ENCODE data around the gene NLRP8.

NLRP8 gene

GRCh38 chr19:55930996-55931515, 16.6 kb upstream of the NLRP8 start:
- H4K20me1 ChIP-seq (ENCODE audit: insufficient read depth, low read length): no peaks in the 10 kb centered on the region
- no peaks in the 10 kb centered on the region for H3K9me3 ChIP-seq (ENCODE audit: insufficient read depth, low read length)
- TF ChIP-seq CTCF (IDR thresholded peaks at IDR 0.05; ENCODE audit: low read depth, low read length) (no peak), EZH2phosphoT487 (IDR thresholded peaks at IDR 0.05; ENCODE audit: low read depth) (no peak)
- H3K79me2 ChIP-seq (ENCODE audit: low read length): no peaks in the 10 kb centered on the region
- H3K27me3 ChIP-seq (ENCODE audit: low read depth, low read length): no peaks in the 10 kb centered on the region
- H3K4me1 ChIP-seq (ENCODE audit: low read length): peaks cover 5% of the 10 kb centered on the region
- no peak overlapping the region for H3K9ac ChIP-seq (ENCODE audit: low read length)
- peak overlapping the region; percentile 54 for H3K4me2 ChIP-seq (ENCODE audit: low read length)
- H3K4me3 ChIP-seq (ENCODE audit: low read length): peak overlapping the region; percentile 22; the same call in 1 of the 2 replicates
- H3K36me3 ChIP-seq (replicated peaks; ENCODE audit: low read depth, low read length): no peaks in the 10 kb centered on the region
- H3K27ac ChIP-seq (ENCODE audit: low read length): peak overlapping the region; percentile 11; the same call in 1 of the 2 replicates
- no peak overlapping the region for H2AFZ ChIP-seq (ENCODE audit: low read depth, low read length)

- Histone ChIP-seq H3K79me2 (ENCODE audit: low read length) (no peaks in the 10 kb centered on the region), H2AFZ (ENCODE audit: low read depth, low read length) (no peak within 1 kb of the TSS), H3K4me1 (ENCODE audit: low read length) (peaks cover 5% of the 10 kb centered on the region), H3K9me3 (ENCODE audit: insufficient read depth, low read length) (no peaks in the 10 kb centered on the region), H3K36me3 (replicated peaks; ENCODE audit: low read depth, low read length) (no peaks in the 10 kb centered on the region), H3K27me3 (ENCODE audit: low read depth, low read length) (no peaks in the 10 kb centered on the region), H4K20me1 (ENCODE audit: insufficient read depth, low read length) (no peaks in the 10 kb centered on the region), H3K4me2 (ENCODE audit: low read length) (peak within 1 kb of the TSS; percentile 54), H3K4me3 (ENCODE audit: low read length) (peak within 1 kb of the TSS; percentile 22; the same call in 1 of the 2 replicates), H3K27ac (ENCODE audit: low read length) (peak within 1 kb of the TSS; percentile 11; the same call in 1 of the 2 replicates), H3K9ac (ENCODE audit: low read length) (no peak within 1 kb of the TSS)
- no peak for TF ChIP-seq EZH2phosphoT487 (IDR thresholded peaks at IDR 0.05; ENCODE audit: low read depth)
- no peak for TF ChIP-seq CTCF (IDR thresholded peaks at IDR 0.05; ENCODE audit: low read depth, low read length)
These were observed 15.7 kb upstream of the NLRP8 start, which contains the start of gene NLRP13 for GRCh38 chr19:55931936-55932386. Gene NLRP13, minus strand, starts transcription at chr19:55932336. Its CDS starts 25 bp downstream, at chr19:55932311.

- Histone ChIP-seq H3K4me1 (ENCODE audit: low read length) (peaks cover 5% of the 10 kb centered on the region), H3K79me2 (ENCODE audit: low read length) (no peaks in the 10 kb centered on the region), H3K27me3 (ENCODE audit: low read depth, low read length) (no peaks in the 10 kb centered on the region), H3K4me2 (ENCODE audit: low read length) (no peak overlapping the region), H3K36me3 (replicated peaks; ENCODE audit: low read depth, low read length) (no peaks in the 10 kb centered on the region), H3K4me3 (ENCODE audit: low read length) (no peak overlapping the region), H2AFZ (ENCODE audit: low read depth, low read length) (no peak overlapping the region), H3K27ac (ENCODE audit: low read length) (no peak overlapping the region), H3K9ac (ENCODE audit: low read length) (no peak overlapping the region), H3K9me3 (ENCODE audit: insufficient read depth, low read length) (no peaks in the 10 kb centered on the region), H4K20me1 (ENCODE audit: insufficient read depth, low read length) (no peaks in the 10 kb centered on the region)
- TF ChIP-seq EZH2phosphoT487 (IDR thresholded peaks at IDR 0.05; ENCODE audit: low read depth) (no peak), CTCF (IDR thresholded peaks at IDR 0.05; ENCODE audit: low read depth, low read length) (no peak)
These were observed 12.4 kb upstream of the NLRP8 start for GRCh38 chr19:55935206-55935605.

- Histone ChIP-seq H4K20me1 (ENCODE audit: insufficient read depth, low read length) (no peaks in the 10 kb centered on the region), H2AFZ (ENCODE audit: low read depth, low read length) (no peak overlapping the region)
These were observed 8.4 kb upstream of the NLRP8 start for GRCh38 chr19:55939206-55939605.

More at GRCh38 chr19:55939206-55939605, 8.4 kb upstream of the NLRP8 start:
- Histone ChIP-seq H3K9me3 (ENCODE audit: insufficient read depth, low read length) (no peaks in the 10 kb centered on the region), H3K27me3 (ENCODE audit: low read depth, low read length) (no peaks in the 10 kb centered on the region), H3K79me2 (ENCODE audit: low read length) (no peaks in the 10 kb centered on the region), H3K27ac (ENCODE audit: low read length) (no peak overlapping the region), H3K4me1 (ENCODE audit: low read length) (peaks cover 9% of the 10 kb centered on the region), H3K4me2 (ENCODE audit: low read length) (no peak overlapping the region), H3K36me3 (replicated peaks; ENCODE audit: low read depth, low read length) (no peaks in the 10 kb centered on the region), H3K9ac (ENCODE audit: low read length) (no peak overlapping the region), H3K4me3 (ENCODE audit: low read length) (no peak overlapping the region)
- TF ChIP-seq EZH2phosphoT487 (IDR thresholded peaks at IDR 0.05; ENCODE audit: low read depth) (no peak), CTCF (IDR thresholded peaks at IDR 0.05; ENCODE audit: low read depth, low read length) (no peak)
